GM10248 (cell line): Measurements from ENCODE around the gene ICE2.

Experiments used
- CTCF ChIA-PET: fragments of 300-600 bp; sonication (Branson Sonifier 250); formaldehyde crosslinking; extraction: SDS; loops from one replicate; lab custom pipeline; 2021; ENCODE audit warnings: antibody characterized with exemption; lab: Yijun Ruan, JAX
- POLR2A ChIA-PET: fragments of 350-650 bp; sonication (Branson Sonifier 250); formaldehyde crosslinking; extraction: SDS; loops from one replicate; lab custom pipeline; 2020; ENCODE audit warnings: antibody characterized with exemption; lab: Yijun Ruan, JAX
- DNase-seq: peaks from one replicate; pipeline ENCODE4 v3.0.0; 2012; ENCODE audit errors: extremely low spot score
- TF ChIP-seq, protein P1 (sequence below): IDR thresholded peaks from 2 replicates; pipeline ENCODE4 v1.5.1; 2012; ENCODE audit warnings: mild to moderate bottlenecking, low read depth; ENCODE audit errors: extremely low read depth, missing control alignments, control extremely low read depth

ICE2 gene

GRCh38 chr15:60513676-60514075 is 34.7 kb upstream of the ICE2 start:
- TF ChIP-seq, protein P1, sequence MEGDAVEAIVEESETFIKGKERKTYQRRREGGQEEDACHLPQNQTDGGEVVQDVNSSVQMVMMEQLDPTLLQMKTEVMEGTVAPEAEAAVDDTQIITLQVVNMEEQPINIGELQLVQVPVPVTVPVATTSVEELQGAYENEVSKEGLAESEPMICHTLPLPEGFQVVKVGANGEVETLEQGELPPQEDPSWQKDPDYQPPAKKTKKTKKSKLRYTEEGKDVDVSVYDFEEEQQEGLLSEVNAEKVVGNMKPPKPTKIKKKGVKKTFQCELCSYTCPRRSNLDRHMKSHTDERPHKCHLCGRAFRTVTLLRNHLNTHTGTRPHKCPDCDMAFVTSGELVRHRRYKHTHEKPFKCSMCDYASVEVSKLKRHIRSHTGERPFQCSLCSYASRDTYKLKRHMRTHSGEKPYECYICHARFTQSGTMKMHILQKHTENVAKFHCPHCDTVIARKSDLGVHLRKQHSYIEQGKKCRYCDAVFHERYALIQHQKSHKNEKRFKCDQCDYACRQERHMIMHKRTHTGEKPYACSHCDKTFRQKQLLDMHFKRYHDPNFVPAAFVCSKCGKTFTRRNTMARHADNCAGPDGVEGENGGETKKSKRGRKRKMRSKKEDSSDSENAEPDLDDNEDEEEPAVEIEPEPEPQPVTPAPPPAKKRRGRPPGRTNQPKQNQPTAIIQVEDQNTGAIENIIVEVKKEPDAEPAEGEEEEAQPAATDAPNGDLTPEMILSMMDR = no peak
- ChIA-PET CTCF (interaction anchor here (1.1 to 1.9 kb wide), 2 partner anchors 10 to 154 kb away, joined by 3 to 7 read pairs; no protein-coding TSS in a partner anchor), POLR2A (no interaction called here)
- DNase-seq = no peak

- DNase-seq = no peak
- POLR2A ChIA-PET = no interaction called here
- CTCF ChIA-PET = interaction anchor here (1.1 to 11.3 kb wide), 4 partner anchors 8 to 184 kb away, joined by 3 to 193 read pairs (median 5); no protein-coding TSS in a partner anchor
- TF ChIP-seq, protein P1 = no peak
Measured at GRCh38 chr15:60512937-60513336, 34.0 kb upstream of the ICE2 start.

DNA sequence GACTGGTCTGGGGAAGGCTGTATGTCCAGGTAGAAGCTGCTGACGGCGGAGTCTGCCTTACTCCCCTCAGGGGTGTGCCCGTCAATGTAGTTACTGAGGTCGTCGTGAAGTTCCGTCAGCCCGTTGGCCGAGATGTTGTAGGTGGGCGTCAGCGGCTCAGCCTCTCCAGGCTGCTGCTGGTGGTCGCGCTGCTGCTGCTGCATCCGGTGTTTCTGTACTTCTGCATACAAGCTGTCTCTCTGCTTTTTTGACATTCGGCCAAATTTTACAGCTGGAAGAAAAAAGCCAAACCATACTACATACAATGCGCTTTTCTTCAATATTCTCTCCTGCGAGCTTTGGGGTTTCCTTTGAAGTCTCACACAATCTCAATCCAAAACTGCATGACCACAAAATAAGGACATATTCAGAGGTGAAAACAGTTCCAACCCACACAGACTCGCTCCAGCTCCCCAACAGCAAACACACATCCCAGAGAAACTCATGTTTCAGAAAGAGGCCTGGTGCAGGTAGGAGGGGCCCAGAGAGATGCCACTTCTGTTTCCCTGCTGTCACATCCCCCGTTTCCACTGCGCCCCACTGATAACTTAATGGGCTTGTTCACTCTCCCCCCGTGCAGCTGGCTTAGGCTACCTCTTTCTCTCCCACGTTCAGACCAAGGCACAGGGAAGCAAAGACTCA is 32.5 kb upstream of the ICE2 start:
- ChIA-PET CTCF (interaction anchor here (0.9 to 11.3 kb wide), 6 partner anchors 8 to 405 kb away, joined by 3 to 193 read pairs (median 3); no protein-coding TSS in a partner anchor), POLR2A (no interaction called here)
- TF ChIP-seq, protein P1 = no peak
- DNase-seq = no peak

GRCh38 chr15:60510006-60510405 is 31.1 kb upstream of the ICE2 start:
- ChIA-PET POLR2A (no interaction called here), CTCF (interaction anchor here (1.6 to 11.3 kb wide), 2 partner anchors 11 to 1326 kb away, joined by 4 to 193 read pairs; no protein-coding TSS in a partner anchor)
- no peak for DNase-seq
- TF ChIP-seq, protein P1 = no peak

- DNase-seq = no peak
- ChIA-PET POLR2A (no interaction called here), CTCF (interaction anchor here (1.4 to 11.3 kb wide), 9 partner anchors 11 to 1326 kb away, joined by 3 to 193 read pairs (median 7); no protein-coding TSS in a partner anchor)
- TF ChIP-seq, protein P1 = no peak
Measured at GRCh38 chr15:60509470-60509869, 30.5 kb upstream of the ICE2 start.

DNA sequence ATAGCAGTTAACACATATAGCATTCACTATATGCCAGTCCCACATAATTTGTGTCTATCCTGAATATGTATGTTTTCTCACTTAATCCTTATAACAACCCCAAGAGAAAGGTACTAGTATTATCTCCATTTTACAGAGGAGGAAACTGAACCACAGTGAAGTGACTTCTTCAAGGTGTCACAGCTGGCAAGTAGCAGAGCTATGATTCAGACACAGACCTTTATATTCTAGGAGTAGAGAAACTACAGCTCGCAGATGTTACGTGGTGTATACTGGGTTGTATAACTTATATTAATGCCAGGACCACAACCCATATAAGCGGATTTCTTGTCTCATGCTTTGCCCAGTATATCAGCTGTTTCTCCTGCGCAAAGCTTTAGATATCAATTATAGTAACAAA is 29.5 kb upstream of the ICE2 start:
- no peak for DNase-seq
- POLR2A ChIA-PET = interaction anchor here (0.7 kb wide), 1 partner anchor 1325 kb away, joined by 3 read pairs; no protein-coding TSS in a partner anchor
- CTCF ChIA-PET = interaction anchor here (0.7 to 11.3 kb wide), 21 partner anchors 9 to 1327 kb away, joined by 3 to 193 read pairs (median 4); no protein-coding TSS in a partner anchor
- TF ChIP-seq, protein P1 = no peak
